Measurements from ENCODE around the gene REV1. TPM values are rescaled to one million over a fixed set of nuclear protein-coding genes. Genes with fewer than 3 reads are reported as not detected.
A peak's percentile ranks its signal among the peaks of the same experiment; 100 is the strongest.

REV1 gene
- total and polyA plus RNA-seq, 2 of the 4 experiments (the other 2 are of a cell fraction), result 13.4 to 30.1 TPM

- dilution Hi-C loops (cut with HindIII; ENCODE audit: low sequenced_read_pairs, unreplicated experiment) (no loop called here), intact Hi-C loops (cut with micrococcal nuclease) (no loop called here), in situ Hi-C loops (cut with MboI; ENCODE audit: low sequenced_read_pairs) (no loop called here)
- no peak overlapping the region for H3K27ac ChIP-seq (ENCODE audit: insufficient read depth, low read length)
- no peaks in the 10 kb centered on the region for H3K9me1 ChIP-seq (ENCODE audit: insufficient read depth, low read length)
- H3K4ac ChIP-seq (ENCODE audit: low read depth, low read length), result no peak overlapping the region
- TF ChIP-seq MAFK (IDR thresholded peaks at IDR 0.05; ENCODE audit: low read depth, low read length) (peak; percentile 44; the same call in 1 of the 2 replicates), BHLHE40 (IDR thresholded peaks at IDR 0.05; ENCODE audit: low read depth, low read length) (no peak), RFX5 (IDR thresholded peaks at IDR 0.05; ENCODE audit: low read depth, low read length) (no peak)
- no peak overlapping the region for H2BK5ac ChIP-seq (ENCODE audit: low read depth, low read length, poor library complexity, severe bottlenecking)
- peaks cover 10 to 17% of the 10 kb centered on the region in 2 experiments for H3K79me1 ChIP-seq (ENCODE audit: low read depth in 1 of 2, low read length in 2 of 2)
- no peak overlapping the region for H2BK120ac ChIP-seq (ENCODE audit: low read depth, low read length)
- DNase-seq (no peak), ATAC-seq (ENCODE audit: low read depth) (no peak)
- CTCF ChIA-PET, result no interaction called here
- no peak overlapping the region for H4K8ac ChIP-seq (ENCODE audit: low read depth in 2 of 2, low read length in 2 of 2)
- H3K36me3 ChIP-seq (ENCODE audit: control insufficient read depth, insufficient read depth, low read length), result peaks cover 9% of the 10 kb centered on the region
- no peaks in the 10 kb centered on the region for H3K4me1 ChIP-seq (ENCODE audit: control insufficient read depth, insufficient read depth, low read length)
- no peaks in the 10 kb centered on the region for H3K27me3 ChIP-seq (ENCODE audit: control insufficient read depth, insufficient read depth, low read length)
- H3K9me3 ChIP-seq (ENCODE audit: control insufficient read depth, insufficient read depth, low read length), result no peaks in the 10 kb centered on the region
- no peaks in the 10 kb centered on the region for H4K20me1 ChIP-seq (ENCODE audit: insufficient read depth, low read length)
- no peak overlapping the region for H3K14ac ChIP-seq (replicated peaks; ENCODE audit: low read depth, low read length)
- no peak overlapping the region for H2AK9ac ChIP-seq (replicated peaks; ENCODE audit: low read depth, low read length, poor library complexity)
- no peak overlapping the region for H2AK5ac ChIP-seq (ENCODE audit: low read depth, low read length)
- no peak overlapping the region for H3K56ac ChIP-seq (ENCODE audit: extremely low read depth, insufficient read depth, low read length)
- WGBS, 2 experiments (ENCODE audit: extremely low coverage in 2 of 2, insufficient read length in 1 of 2), result no CpG with 5 or more reads among the region's 2 CpGs
- no peak overlapping the region for H3K9ac ChIP-seq (ENCODE audit: low read depth, low read length)
- H3K23ac ChIP-seq (ENCODE audit: low read depth, low read length), result no peak overlapping the region
- H4K5ac ChIP-seq (ENCODE audit: low read depth, low read length), result no peak overlapping the region
- no TSS peak for BruUV-seq (replicated peaks)
- no peak overlapping the region for H3K4me3 ChIP-seq (ENCODE audit: insufficient read depth, low read depth, low read length)
- no peak overlapping the region for H3K18ac ChIP-seq (ENCODE audit: low read depth, low read length)
- no peak overlapping the region for H2AFZ ChIP-seq (replicated peaks; ENCODE audit: low read length, poor library complexity)
- H4K91ac ChIP-seq (ENCODE audit: insufficient read depth, low read depth, low read length), result no peak overlapping the region
- POLR2A ChIA-PET (ENCODE audit: unreplicated experiment), result no interaction called here
- H3K4me2 ChIP-seq (ENCODE audit: low read depth, low read length), result no peak overlapping the region
- no peak overlapping the region for H2BK20ac ChIP-seq (ENCODE audit: low read depth, low read length)
- no peak overlapping the region for H2BK15ac ChIP-seq (ENCODE audit: low read depth, low read length)
Observed at GRCh38 chr2:99458529-99458928, 31.3 kb downstream of the REV1 start.
